K562 (cell line): ENCODE data around the gene FAM227A. TPM values are rescaled to one million over a fixed set of nuclear protein-coding genes. Genes with fewer than 3 reads are reported as not detected.

ENCODE experiments used
- FOXK2 ChIP-seq, 2 experiments: fragments of 450-650 bp; IDR thresholded peaks in 1 of 2; conservative IDR thresholded peaks in 1 of 2; 2 replicates each; pipeline ENCODE4 v1.6.1; 2016; ENCODE audit warnings: low read depth in 2 of 2, mild to moderate bottlenecking in 1 of 2
- HDAC2 ChIP-seq: fragments of 450-650 bp; IDR thresholded peaks from 2 replicates; pipeline ENCODE4 v1.6.1; 2016; ENCODE audit warnings: mild to moderate bottlenecking
- HMGN3 ChIP-seq: IDR thresholded peaks from 2 replicates; pipeline ENCODE4 v1.6.1; 2011; ENCODE audit warnings: borderline replicate concordance, low read depth, mild to moderate bottlenecking, mixed read lengths, low read length; ENCODE audit not compliant: insufficient read length; ENCODE audit errors: extremely low read depth
- IRF2 ChIP-seq: sonication (generic); formaldehyde crosslinking; IDR thresholded peaks from 2 replicates; pipeline ENCODE4 v1.8.1; 2022; ENCODE audit warnings: mild to moderate bottlenecking, missing genetic modification reagents
- JUND ChIP-seq, 2 experiments: IDR thresholded peaks; 2 replicates in 1 of 2; 3 replicates in 1 of 2; pipeline ENCODE4 v1.6.1; 2011; ENCODE audit warnings: borderline replicate concordance in 2 of 2, low read depth in 2 of 2, low read length in 2 of 2, improper control_type of control experiment in 1 of 2, missing biosample characterization in 1 of 2, missing genetic modification characterization in 1 of 2, missing genetic modification reagents in 1 of 2
- POLR2A ChIP-seq: fragments of 450-650 bp; conservative IDR thresholded peaks from 2 replicates; pipeline ENCODE4 v1.6.1; 2016
- POLR2B ChIP-seq: fragments of 450-650 bp; IDR thresholded peaks from 2 replicates; pipeline ENCODE4 v1.6.1; 2018; ENCODE audit warnings: low read depth; ENCODE audit not compliant: partially characterized antibody
- POLR3A ChIP-seq: IDR thresholded peaks from 2 replicates; pipeline ENCODE4 v1.6.1; 2011; ENCODE audit warnings: borderline replicate concordance, mild to moderate bottlenecking, moderate library complexity; ENCODE audit not compliant: insufficient read length, insufficient read depth; ENCODE audit errors: extremely low read depth
- SREBF1 ChIP-seq: fragments of 150-350 bp; IDR thresholded peaks from 2 replicates; pipeline ENCODE4 v1.6.1; 2014; ENCODE audit warnings: antibody characterized with exemption, low read depth, low read length, borderline replicate concordance
- ZBED1 ChIP-seq: IDR thresholded peaks from 2 replicates; pipeline ENCODE4 v1.6.1; 2014
- ZNF644 ChIP-seq: fragments of 200-800 bp; sonication (Bioruptor generic); IDR thresholded peaks from 2 replicates; pipeline ENCODE4 v1.6.1; 2016; ENCODE audit warnings: low read depth, missing genetic modification characterization, missing compliant biosample characterization
- polyA plus RNA-seq, 8 experiments: library from polyadenylated mRNA; depleted of rRNA in 4 of 8; stranded (reverse) in 5 of 8; unstranded in 3 of 8; fragments of >200 nt; fragmentation: Nextera tagmentation in 2 of 8; fragmentation: Illumina TruSeq in 1 of 8; extraction: Ambion mirVana in 2 of 8; extraction: Trizol in 1 of 8; gene quantifications; 2 replicates each; pipeline versions ENCODE4 v1.2.1 to v1.2.3, GENCODE V29; 2011 to 2014; ENCODE audit warnings: inconsistent platforms in 1 of 8, missing spikeins in 1 of 8
- total RNA-seq, 7 experiments: library from RNA; depleted of rRNA in 6 of 7; stranded (reverse); fragments of >200 nt in 6 of 7; fragmentation: Illumina TruSeq in 2 of 7; extraction: Trizol in 2 of 7; gene quantifications; 2 replicates each; pipeline versions ENCODE4 v1.2.1 to v1.2.3, GENCODE V29; 2011 to 2021; ENCODE audit warnings: low replicate concordance in 1 of 7
- TF ChIP-seq, protein P1 (sequence below), 2 experiments: fragments of 450-650 bp in 1 of 2; sonication (generic) in 1 of 2; formaldehyde crosslinking in 1 of 2; IDR thresholded peaks; 2 replicates each; pipeline versions ENCODE4 v1.7.1 to v1.9.0; 2016 to 2022; ENCODE audit warnings: inconsistent platforms in 1 of 2, mild to moderate bottlenecking in 1 of 2, missing genetic modification reagents in 1 of 2
- TF ChIP-seq, protein P2 (sequence below): sonication (generic); formaldehyde crosslinking; IDR thresholded peaks from 2 replicates; pipeline ENCODE4 v1.8.0; 2022; ENCODE audit warnings: mild to moderate bottlenecking, missing genetic modification reagents
- TF ChIP-seq, protein P3 (sequence below): fragments of 250-450 bp; sonication (Bioruptor Pico); IDR thresholded peaks from 2 replicates; pipeline ENCODE4 v1.4.0; 2020; ENCODE audit warnings: mild to moderate bottlenecking

The FAM227A gene
- total and polyA plus RNA-seq, 9 of the 15 experiments (the other 6 are each of a cell fraction or from before 2014, with no cell fraction given) = 0.10 to 2.2 (median 0.83) TPM

DNA sequence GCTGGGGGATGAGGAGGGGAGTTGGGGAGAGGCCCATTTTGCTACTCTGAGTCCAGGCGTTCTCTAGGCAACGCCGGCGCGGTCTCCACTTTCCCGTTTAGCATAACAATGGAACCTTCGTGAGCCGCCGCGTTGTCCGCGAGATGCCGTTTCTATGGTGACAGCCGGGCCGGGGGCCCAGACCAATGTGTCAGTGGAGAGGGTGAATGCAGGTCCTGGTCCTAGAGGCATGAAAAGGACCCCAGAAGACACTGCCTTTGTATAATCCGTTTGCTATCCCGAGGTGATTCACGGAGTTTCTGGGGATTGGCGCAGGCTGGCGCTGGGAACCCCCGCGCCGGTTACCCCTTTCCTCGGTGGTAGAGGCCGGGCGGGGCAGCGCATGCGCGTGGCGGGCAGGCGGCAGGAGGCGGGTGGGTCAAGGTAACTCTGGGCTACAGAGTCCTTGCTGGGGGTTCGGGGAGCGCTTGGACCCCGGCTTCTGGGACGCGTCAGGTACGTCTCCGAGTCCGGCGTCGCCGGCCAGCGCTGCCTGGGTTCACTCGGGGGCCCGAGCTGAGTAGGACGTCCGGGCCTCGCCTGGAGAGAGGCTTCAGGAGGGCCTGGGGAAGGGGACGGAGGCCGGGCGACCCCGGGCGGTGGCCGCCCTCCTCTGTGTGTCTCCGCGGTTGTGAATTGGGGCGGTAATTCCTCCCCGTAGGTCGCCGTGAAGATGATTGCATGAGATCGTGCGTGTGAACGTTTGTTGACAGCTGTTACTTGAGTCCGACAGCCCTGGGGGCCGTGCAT, at the start of gene FAM227A, which contains the start of gene CBY1 (continued):
- TF ChIP-seq JUND (IDR thresholded peaks at IDR 0.05; ENCODE audit: borderline replicate concordance, low read depth, low read length) = peak; percentile 98
- TF ChIP-seq JUND (tag; IDR thresholded peaks at IDR 0.05; ENCODE audit: borderline replicate concordance, low read depth, low read length) = no peak
- TF ChIP-seq, protein P1, sequence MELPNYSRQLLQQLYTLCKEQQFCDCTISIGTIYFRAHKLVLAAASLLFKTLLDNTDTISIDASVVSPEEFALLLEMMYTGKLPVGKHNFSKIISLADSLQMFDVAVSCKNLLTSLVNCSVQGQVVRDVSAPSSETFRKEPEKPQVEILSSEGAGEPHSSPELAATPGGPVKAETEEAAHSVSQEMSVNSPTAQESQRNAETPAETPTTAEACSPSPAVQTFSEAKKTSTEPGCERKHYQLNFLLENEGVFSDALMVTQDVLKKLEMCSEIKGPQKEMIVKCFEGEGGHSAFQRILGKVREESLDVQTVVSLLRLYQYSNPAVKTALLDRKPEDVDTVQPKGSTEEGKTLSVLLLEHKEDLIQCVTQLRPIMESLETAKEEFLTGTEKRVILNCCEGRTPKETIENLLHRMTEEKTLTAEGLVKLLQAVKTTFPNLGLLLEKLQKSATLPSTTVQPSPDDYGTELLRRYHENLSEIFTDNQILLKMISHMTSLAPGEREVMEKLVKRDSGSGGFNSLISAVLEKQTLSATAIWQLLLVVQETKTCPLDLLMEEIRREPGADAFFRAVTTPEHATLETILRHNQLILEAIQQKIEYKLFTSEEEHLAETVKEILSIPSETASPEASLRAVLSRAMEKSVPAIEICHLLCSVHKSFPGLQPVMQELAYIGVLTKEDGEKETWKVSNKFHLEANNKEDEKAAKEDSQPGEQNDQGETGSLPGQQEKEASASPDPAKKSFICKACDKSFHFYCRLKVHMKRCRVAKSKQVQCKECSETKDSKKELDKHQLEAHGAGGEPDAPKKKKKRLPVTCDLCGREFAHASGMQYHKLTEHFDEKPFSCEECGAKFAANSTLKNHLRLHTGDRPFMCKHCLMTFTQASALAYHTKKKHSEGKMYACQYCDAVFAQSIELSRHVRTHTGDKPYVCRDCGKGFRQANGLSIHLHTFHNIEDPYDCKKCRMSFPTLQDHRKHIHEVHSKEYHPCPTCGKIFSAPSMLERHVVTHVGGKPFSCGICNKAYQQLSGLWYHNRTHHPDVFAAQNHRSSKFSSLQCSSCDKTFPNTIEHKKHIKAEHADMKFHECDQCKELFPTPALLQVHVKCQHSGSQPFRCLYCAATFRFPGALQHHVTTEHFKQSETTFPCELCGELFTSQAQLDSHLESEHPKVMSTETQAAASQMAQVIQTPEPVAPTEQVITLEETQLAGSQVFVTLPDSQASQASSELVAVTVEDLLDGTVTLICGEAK (IDR thresholded peaks at IDR 0.05) = no peak
- TF ChIP-seq, protein P1 (CRISPR knock-in tag; IDR thresholded peaks at IDR 0.05) = no peak
- TF ChIP-seq, protein P2, sequence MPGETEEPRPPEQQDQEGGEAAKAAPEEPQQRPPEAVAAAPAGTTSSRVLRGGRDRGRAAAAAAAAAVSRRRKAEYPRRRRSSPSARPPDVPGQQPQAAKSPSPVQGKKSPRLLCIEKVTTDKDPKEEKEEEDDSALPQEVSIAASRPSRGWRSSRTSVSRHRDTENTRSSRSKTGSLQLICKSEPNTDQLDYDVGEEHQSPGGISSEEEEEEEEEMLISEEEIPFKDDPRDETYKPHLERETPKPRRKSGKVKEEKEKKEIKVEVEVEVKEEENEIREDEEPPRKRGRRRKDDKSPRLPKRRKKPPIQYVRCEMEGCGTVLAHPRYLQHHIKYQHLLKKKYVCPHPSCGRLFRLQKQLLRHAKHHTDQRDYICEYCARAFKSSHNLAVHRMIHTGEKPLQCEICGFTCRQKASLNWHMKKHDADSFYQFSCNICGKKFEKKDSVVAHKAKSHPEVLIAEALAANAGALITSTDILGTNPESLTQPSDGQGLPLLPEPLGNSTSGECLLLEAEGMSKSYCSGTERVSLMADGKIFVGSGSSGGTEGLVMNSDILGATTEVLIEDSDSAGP = no peak; the same call in 1 of the 2 replicates
- 0 out of 2 replicates have a peak, but pooled peaks have one; percentile 15 for TF ChIP-seq HDAC2
- TF ChIP-seq, protein P3, sequence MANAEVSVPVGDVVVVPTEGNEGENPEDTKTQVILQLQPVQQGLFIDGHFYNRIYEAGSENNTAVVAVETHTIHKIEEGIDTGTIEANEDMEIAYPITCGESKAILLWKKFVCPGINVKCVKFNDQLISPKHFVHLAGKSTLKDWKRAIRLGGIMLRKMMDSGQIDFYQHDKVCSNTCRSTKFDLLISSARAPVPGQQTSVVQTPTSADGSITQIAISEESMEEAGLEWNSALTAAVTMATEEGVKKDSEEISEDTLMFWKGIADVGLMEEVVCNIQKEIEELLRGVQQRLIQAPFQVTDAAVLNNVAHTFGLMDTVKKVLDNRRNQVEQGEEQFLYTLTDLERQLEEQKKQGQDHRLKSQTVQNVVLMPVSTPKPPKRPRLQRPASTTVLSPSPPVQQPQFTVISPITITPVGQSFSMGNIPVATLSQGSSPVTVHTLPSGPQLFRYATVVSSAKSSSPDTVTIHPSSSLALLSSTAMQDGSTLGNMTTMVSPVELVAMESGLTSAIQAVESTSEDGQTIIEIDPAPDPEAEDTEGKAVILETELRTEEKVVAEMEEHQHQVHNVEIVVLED (CRISPR knock-in tag) = no peak
- TF ChIP-seq IRF2 (CRISPR knock-in tag) = no peak
- TF ChIP-seq SREBF1 = peak; percentile 76; the same call in 1 of the 2 replicates
- TF ChIP-seq POLR2B = peak; percentile 66
- peak; percentile 48 for TF ChIP-seq HMGN3
- TF ChIP-seq ZBED1 = no peak
- TF ChIP-seq FOXK2 (conservative IDR thresholded peaks at IDR 0.05 in 1 of 2, IDR thresholded peaks at IDR 0.05 in 1 of 2; ENCODE audit: low read depth in 2 of 2) = peak in 1 of 2 experiments; percentile 99; a peak in 2 of 4 replicates
- no peak for TF ChIP-seq POLR3A
- peak; percentile 62 for TF ChIP-seq POLR2A
- TF ChIP-seq ZNF644 (tag) = no peak
